Measurements from ENCODE around the gene USP49. TPM values are rescaled to one million over a fixed set of nuclear protein-coding genes. Genes with fewer than 3 reads are reported as not detected.

Gene USP49
- total and polyA plus RNA-seq, 4 donors, result 1.8 to 8.6 (median 3.6) TPM

- peaks cover 41 to 75% (median 48%) of the 10 kb centered on the region in 4 donors for H3K36me3 ChIP-seq (ENCODE audit: control insufficient read depth in 4 of 4, insufficient read depth in 4 of 4, low read length in 4 of 4)
- TF ChIP-seq, protein P1, sequence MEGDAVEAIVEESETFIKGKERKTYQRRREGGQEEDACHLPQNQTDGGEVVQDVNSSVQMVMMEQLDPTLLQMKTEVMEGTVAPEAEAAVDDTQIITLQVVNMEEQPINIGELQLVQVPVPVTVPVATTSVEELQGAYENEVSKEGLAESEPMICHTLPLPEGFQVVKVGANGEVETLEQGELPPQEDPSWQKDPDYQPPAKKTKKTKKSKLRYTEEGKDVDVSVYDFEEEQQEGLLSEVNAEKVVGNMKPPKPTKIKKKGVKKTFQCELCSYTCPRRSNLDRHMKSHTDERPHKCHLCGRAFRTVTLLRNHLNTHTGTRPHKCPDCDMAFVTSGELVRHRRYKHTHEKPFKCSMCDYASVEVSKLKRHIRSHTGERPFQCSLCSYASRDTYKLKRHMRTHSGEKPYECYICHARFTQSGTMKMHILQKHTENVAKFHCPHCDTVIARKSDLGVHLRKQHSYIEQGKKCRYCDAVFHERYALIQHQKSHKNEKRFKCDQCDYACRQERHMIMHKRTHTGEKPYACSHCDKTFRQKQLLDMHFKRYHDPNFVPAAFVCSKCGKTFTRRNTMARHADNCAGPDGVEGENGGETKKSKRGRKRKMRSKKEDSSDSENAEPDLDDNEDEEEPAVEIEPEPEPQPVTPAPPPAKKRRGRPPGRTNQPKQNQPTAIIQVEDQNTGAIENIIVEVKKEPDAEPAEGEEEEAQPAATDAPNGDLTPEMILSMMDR (IDR thresholded peaks at IDR 0.05; ENCODE audit: control extremely low read depth, extremely low read depth), result no peak
- WGBS, 2 donors, result 92 to 95% methylated on average over 15 of the region's 15 CpGs
These were observed 37.2 kb upstream of the USP49 start for GRCh38 chr6:41932378-41932777.

GRCh38 chr6:41931792-41932191 lies 36.6 kb upstream of the USP49 start:
- no peaks in the 10 kb centered on the region for H3K4me1 ChIP-seq (ENCODE audit: control insufficient read depth in 5 of 5, insufficient read depth in 5 of 5, low read length in 5 of 5)
- no peak for DNase-seq
- H3K36me3 ChIP-seq (ENCODE audit: control insufficient read depth in 4 of 4, insufficient read depth in 4 of 4, low read length in 4 of 4), result peaks cover 41 to 76% (median 52%) of the 10 kb centered on the region in 4 donors
- TF ChIP-seq, protein P1 (IDR thresholded peaks at IDR 0.05; ENCODE audit: control extremely low read depth, extremely low read depth), result no peak
- no peaks in the 10 kb centered on the region for H3K27me3 ChIP-seq (ENCODE audit: control insufficient read depth in 3 of 3, insufficient read depth in 3 of 3, low read length in 2 of 3)
- no peak overlapping the region for H3K27ac ChIP-seq (ENCODE audit: low read depth in 1 of 2, low read length in 1 of 2)
- WGBS, 2 donors, result 35 to 54% methylated on average over 2 of the region's 2 CpGs
- ATAC-seq (ENCODE audit: insufficient read depth, low FRiP score), result no peak
- no peak overlapping the region for H3K9ac ChIP-seq (ENCODE audit: insufficient read depth in 1 of 2, low read length in 2 of 2)
- no peak overlapping the region for H3K4me3 ChIP-seq
- H3K9me3 ChIP-seq (ENCODE audit: control insufficient read depth in 4 of 4, insufficient read depth in 3 of 4, low read length in 3 of 4), result no peaks in the 10 kb centered on the region

More at GRCh38 chr6:41932378-41932777, 37.2 kb upstream of the USP49 start:
- ATAC-seq (ENCODE audit: insufficient read depth, low FRiP score), result no peak
- Histone ChIP-seq H3K4me3 (no peak overlapping the region), H3K27me3 (ENCODE audit: control insufficient read depth in 3 of 3, insufficient read depth in 3 of 3, low read length in 2 of 3) (no peaks in the 10 kb centered on the region), H3K27ac (ENCODE audit: low read depth in 1 of 2, low read length in 1 of 2) (no peak overlapping the region), H3K9me3 (ENCODE audit: control insufficient read depth in 4 of 4, insufficient read depth in 3 of 4, low read length in 3 of 4) (no peaks in the 10 kb centered on the region), H3K9ac (ENCODE audit: insufficient read depth in 1 of 2, low read length in 2 of 2) (no peak overlapping the region), H3K4me1 (ENCODE audit: control insufficient read depth in 5 of 5, insufficient read depth in 5 of 5, low read length in 5 of 5) (no peaks in the 10 kb centered on the region)
- DNase-seq, result no peak

GRCh38 chr6:41929924-41930323 lies 34.7 kb upstream of the USP49 start:
- Histone ChIP-seq H3K4me3 (no peak overlapping the region), H3K27ac (ENCODE audit: low read depth in 1 of 2, low read length in 1 of 2) (no peak overlapping the region), H3K9ac (ENCODE audit: insufficient read depth in 1 of 2, low read length in 2 of 2) (no peak overlapping the region), H3K4me1 (ENCODE audit: control insufficient read depth in 5 of 5, insufficient read depth in 5 of 5, low read length in 5 of 5) (no peaks in the 10 kb centered on the region), H3K36me3 (ENCODE audit: control insufficient read depth in 4 of 4, insufficient read depth in 4 of 4, low read length in 4 of 4) (peaks cover 39 to 61% (median 49%) of the 10 kb centered on the region in 4 donors), H3K9me3 (ENCODE audit: control insufficient read depth in 4 of 4, insufficient read depth in 3 of 4, low read length in 3 of 4) (no peaks in the 10 kb centered on the region), H3K27me3 (ENCODE audit: control insufficient read depth in 3 of 3, insufficient read depth in 3 of 3, low read length in 2 of 3) (no peaks in the 10 kb centered on the region)
- 77 to 84% methylated on average over 6 of the region's 6 CpGs for WGBS, 2 donors
- no peak for ATAC-seq (ENCODE audit: insufficient read depth, low FRiP score)
- TF ChIP-seq, protein P1 (IDR thresholded peaks at IDR 0.05; ENCODE audit: control extremely low read depth, extremely low read depth), result no peak
- no peak for DNase-seq

DNA sequence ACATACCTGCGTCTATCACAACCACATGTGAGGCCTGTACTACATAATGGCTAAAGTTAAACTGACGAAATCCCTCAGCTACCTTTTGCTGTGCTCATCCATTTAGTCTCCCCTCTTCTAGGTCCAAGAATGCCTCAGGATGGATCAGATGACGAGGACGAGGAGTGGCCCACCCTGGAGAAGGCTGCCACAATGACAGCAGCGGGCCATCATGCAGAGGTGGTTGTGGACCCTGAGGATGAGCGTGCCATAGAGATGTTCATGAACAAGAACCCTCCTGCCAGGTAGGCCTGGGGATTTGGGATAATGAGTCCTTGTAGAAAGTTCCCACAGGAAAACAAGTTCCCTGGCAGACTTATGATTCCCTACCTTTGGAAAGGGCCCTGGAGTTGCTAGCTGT lies 32.1 kb upstream of the USP49 start:
- Histone ChIP-seq H3K4me3 (no peak overlapping the region), H3K27me3 (ENCODE audit: control insufficient read depth in 3 of 3, insufficient read depth in 3 of 3, low read length in 2 of 3) (no peaks in the 10 kb centered on the region), H3K27ac (ENCODE audit: low read depth in 1 of 2, low read length in 1 of 2) (no peak overlapping the region), H3K36me3 (ENCODE audit: control insufficient read depth in 4 of 4, insufficient read depth in 4 of 4, low read length in 4 of 4) (peaks cover 36 to 43% (median 40%) of the 10 kb centered on the region in 4 donors), H3K9me3 (ENCODE audit: control insufficient read depth in 4 of 4, insufficient read depth in 3 of 4, low read length in 3 of 4) (no peaks in the 10 kb centered on the region), H3K9ac (ENCODE audit: insufficient read depth in 1 of 2, low read length in 2 of 2) (no peak overlapping the region), H3K4me1 (ENCODE audit: control insufficient read depth in 5 of 5, insufficient read depth in 5 of 5, low read length in 5 of 5) (peaks cover 0 to 10% (median 3%) of the 10 kb centered on the region in 5 donors)
- 88 to 99% methylated on average over 6 of the region's 6 CpGs for WGBS, 2 donors
- DNase-seq (no peak), ATAC-seq (ENCODE audit: insufficient read depth, low FRiP score) (no peak)
- TF ChIP-seq, protein P1 (IDR thresholded peaks at IDR 0.05; ENCODE audit: control extremely low read depth, extremely low read depth), result no peak
